SU-DHL-6 (cell line): Measurements from ENCODE around the gene PHC1.

Experiments
- H2AFZ ChIP-seq: fragments of 200-600 bp; sonication (generic); 2 replicates; pipeline ENCODE4 v1.6.1; 2014; ENCODE audit warnings: low read depth, mild to moderate bottlenecking, moderate library complexity, mixed read lengths, antibody characterized with exemption, low read length; ENCODE audit not compliant: severe bottlenecking
- H3F3A ChIP-seq: fragments of 200-600 bp; shearing (Covaris generic); 2 replicates; pipeline ENCODE4 v1.6.0; 2016; ENCODE audit warnings: antibody characterized with exemption, mild to moderate bottlenecking; ENCODE audit not compliant: insufficient read depth
- H3K27ac ChIP-seq: fragments of 200-600 bp; sonication (generic); 2 replicates; pipeline ENCODE4 v1.5.1; 2016; ENCODE audit warnings: low read depth, mild to moderate bottlenecking, low read length, moderate library complexity, mixed read lengths
- H3K27me3 ChIP-seq: fragments of 200-600 bp; sonication (generic), shearing (Covaris generic); 2 replicates; pipeline ENCODE4 v1.6.0; 2014; ENCODE audit warnings: mild to moderate bottlenecking, low read length
- H3K36me3 ChIP-seq: fragments of 200-600 bp; sonication (generic); 2 replicates; pipeline ENCODE4 v1.6.1; 2014; ENCODE audit warnings: mild to moderate bottlenecking, low read length, mixed read lengths
- H3K4me2 ChIP-seq: fragments of 300-600, 200-600 bp; shearing (Covaris generic), sonication (generic); 2 replicates; pipeline ENCODE4 v1.6.0; 2014; ENCODE audit warnings: low read length, low read depth, mild to moderate bottlenecking; ENCODE audit not compliant: poor library complexity, severe bottlenecking
- H3K4me3 ChIP-seq: fragments of 200-600 bp; sonication (generic); 2 replicates; pipeline ENCODE4 v1.5.1; 2014; ENCODE audit warnings: antibody characterized with exemption, low read length, mild to moderate bottlenecking, mixed read lengths; ENCODE audit not compliant: insufficient read depth, poor library complexity, severe bottlenecking
- H3K79me2 ChIP-seq: fragments of 200-600 bp; sonication (generic); 2 replicates; pipeline ENCODE4 v1.6.1; 2014; ENCODE audit warnings: mild to moderate bottlenecking, low read length, moderate library complexity; ENCODE audit not compliant: insufficient read depth
- H3K9ac ChIP-seq: fragments of 200-600 bp; sonication (generic); 2 replicates; pipeline ENCODE4 v1.7.0; 2014; ENCODE audit warnings: mild to moderate bottlenecking, low read length
- H3K9me2 ChIP-seq: fragments of 200-600 bp; sonication (generic); replicated peaks from 2 replicates; pipeline ENCODE4 v1.6.1; 2014; ENCODE audit warnings: low read length; ENCODE audit not compliant: insufficient read depth
- H3K9me3 ChIP-seq: fragments of 200-600 bp; sonication (generic); 2 replicates; pipeline ENCODE4 v1.6.1; 2014; ENCODE audit warnings: low read length, mixed read lengths; ENCODE audit not compliant: insufficient read depth
- H4K20me1 ChIP-seq: fragments of 200-600 bp; sonication (generic); 2 replicates; pipeline ENCODE4 v1.6.1; 2014; ENCODE audit warnings: low read depth, mild to moderate bottlenecking, antibody characterized with exemption, low read length, moderate library complexity, mixed read lengths
- EZH2phosphoT487 ChIP-seq: fragments of 200-600 bp; sonication (generic), shearing (Covaris generic); conservative IDR thresholded peaks from 2 replicates; pipeline ENCODE4 v1.6.1; 2018; ENCODE audit warnings: mild to moderate bottlenecking, antibody characterized with exemption, low read length, moderate library complexity, mixed read lengths
- TF ChIP-seq, protein P1 (sequence below): fragments of 200-600 bp; sonication (generic); IDR thresholded peaks from one replicate; pipeline ENCODE4 v1.5.1; 2017; ENCODE audit warnings: antibody characterized with exemption, mild to moderate bottlenecking, low read length, moderate library complexity; ENCODE audit not compliant: insufficient read depth, poor library complexity, severe bottlenecking

The PHC1 gene

DNA sequence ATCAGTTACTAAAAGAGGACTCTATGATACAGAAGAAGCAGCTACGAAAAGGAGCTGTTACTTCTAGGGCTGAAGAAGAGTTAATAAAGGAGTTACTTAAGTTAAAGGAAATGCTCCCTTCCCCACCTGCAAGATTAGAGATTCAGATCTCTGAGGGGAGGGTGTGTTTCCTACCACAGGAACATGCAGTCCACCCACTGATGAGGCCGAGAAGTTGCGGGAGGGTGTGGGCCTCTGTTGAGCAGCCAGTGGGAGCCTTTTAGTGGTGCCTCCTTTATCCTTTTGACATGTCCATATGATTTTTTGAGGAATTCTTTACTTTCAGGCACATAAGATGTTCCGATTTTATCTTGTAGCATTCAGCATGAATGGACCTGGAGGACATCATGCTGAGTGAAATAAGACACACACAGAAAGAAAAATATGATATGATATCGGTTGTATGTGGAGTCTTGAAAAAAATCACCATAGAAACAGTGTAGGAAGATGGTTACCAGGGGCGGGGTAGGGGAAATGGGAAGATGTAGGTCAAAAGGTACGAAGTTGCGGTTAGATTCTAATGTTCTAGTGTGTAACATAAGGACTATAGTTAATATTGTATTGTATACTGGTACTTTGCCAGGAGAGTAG is 39.6 kb downstream of the PHC1 start:
- Histone ChIP-seq H3K79me2 (peaks cover 23% of the 10 kb centered on the region), H3K27ac (no peak overlapping the region), H3K9ac (no peak overlapping the region), H3K27me3 (no peaks in the 10 kb centered on the region), H4K20me1 (no peaks in the 10 kb centered on the region), H3F3A (peaks cover 6% of the 10 kb centered on the region), H3K36me3 (peaks cover 7% of the 10 kb centered on the region; the same call in 1 of the 2 replicates), H3K4me3 (no peak overlapping the region), H3K4me2 (no peak overlapping the region), H3K9me3 (0 out of 2 replicates have a peak, but pooled peaks cover 6% of the 10 kb centered on the region), H2AFZ (no peak overlapping the region), H3K9me2 (no peaks in the 10 kb centered on the region)
- TF ChIP-seq, protein P1, sequence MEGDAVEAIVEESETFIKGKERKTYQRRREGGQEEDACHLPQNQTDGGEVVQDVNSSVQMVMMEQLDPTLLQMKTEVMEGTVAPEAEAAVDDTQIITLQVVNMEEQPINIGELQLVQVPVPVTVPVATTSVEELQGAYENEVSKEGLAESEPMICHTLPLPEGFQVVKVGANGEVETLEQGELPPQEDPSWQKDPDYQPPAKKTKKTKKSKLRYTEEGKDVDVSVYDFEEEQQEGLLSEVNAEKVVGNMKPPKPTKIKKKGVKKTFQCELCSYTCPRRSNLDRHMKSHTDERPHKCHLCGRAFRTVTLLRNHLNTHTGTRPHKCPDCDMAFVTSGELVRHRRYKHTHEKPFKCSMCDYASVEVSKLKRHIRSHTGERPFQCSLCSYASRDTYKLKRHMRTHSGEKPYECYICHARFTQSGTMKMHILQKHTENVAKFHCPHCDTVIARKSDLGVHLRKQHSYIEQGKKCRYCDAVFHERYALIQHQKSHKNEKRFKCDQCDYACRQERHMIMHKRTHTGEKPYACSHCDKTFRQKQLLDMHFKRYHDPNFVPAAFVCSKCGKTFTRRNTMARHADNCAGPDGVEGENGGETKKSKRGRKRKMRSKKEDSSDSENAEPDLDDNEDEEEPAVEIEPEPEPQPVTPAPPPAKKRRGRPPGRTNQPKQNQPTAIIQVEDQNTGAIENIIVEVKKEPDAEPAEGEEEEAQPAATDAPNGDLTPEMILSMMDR = no peak
- TF ChIP-seq EZH2phosphoT487 = no peak

DNA sequence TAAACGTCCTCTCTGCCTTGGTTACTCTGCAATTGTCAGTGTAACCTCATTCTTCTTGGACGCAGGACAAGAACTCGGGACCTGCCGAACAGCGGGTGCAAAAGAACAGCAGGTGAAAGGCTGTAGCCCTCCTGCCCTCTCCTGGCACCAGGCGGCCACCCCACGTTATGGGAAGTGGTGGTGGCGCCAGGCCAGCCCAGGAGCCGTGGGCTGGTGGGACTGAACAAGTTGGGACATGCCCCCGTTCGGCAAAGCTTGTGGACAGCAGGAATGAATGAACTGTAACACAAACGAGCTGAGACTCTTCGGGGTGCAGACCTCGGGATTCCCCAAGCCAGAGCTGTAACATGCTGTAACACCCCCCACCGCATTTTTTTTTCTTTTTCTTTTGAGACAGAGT is 41.8 kb downstream of the PHC1 start:
- Histone ChIP-seq H3K4me3 (no peak overlapping the region), H3K9me2 (no peaks in the 10 kb centered on the region), H3K9ac (no peak overlapping the region), H3K27me3 (no peaks in the 10 kb centered on the region), H3F3A (no peaks in the 10 kb centered on the region), H3K27ac (no peak overlapping the region), H3K79me2 (0 out of 2 replicates have a peak, but pooled peaks cover 7% of the 10 kb centered on the region), H3K4me2 (no peak overlapping the region), H2AFZ (no peak overlapping the region), H3K9me3 (0 out of 2 replicates have a peak, but pooled peaks cover 6% of the 10 kb centered on the region), H4K20me1 (no peaks in the 10 kb centered on the region), H3K36me3 (peaks cover 7% of the 10 kb centered on the region; the same call in 1 of the 2 replicates)
- TF ChIP-seq, protein P1 = no peak
- TF ChIP-seq EZH2phosphoT487 = no peak

DNA sequence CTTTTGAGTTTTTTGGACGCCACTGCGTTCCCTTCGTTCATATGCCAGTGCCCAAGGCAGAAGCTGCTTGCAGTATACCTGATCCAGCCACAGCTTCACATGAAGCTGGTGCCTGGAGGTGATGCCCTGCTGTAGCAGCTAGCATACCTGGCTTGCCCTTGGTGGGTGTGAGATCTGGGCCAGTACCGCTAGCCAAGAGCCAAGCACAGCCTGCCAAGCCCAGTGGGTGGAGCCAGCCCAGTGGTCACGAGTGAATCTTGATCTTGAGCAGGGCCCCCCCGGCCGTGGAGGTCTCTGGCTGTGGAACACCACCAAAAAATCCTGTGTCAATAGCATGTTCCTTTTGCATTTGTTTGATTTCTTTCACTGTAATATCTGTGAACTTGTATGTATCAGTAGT is 42.5 kb downstream of the PHC1 start:
- Histone ChIP-seq H3K9ac (no peak overlapping the region), H3K4me3 (no peak overlapping the region), H3K36me3 (peaks cover 7% of the 10 kb centered on the region; the same call in 1 of the 2 replicates), H3K9me3 (0 out of 2 replicates have a peak, but pooled peaks cover 6% of the 10 kb centered on the region), H3K27me3 (no peaks in the 10 kb centered on the region), H3K79me2 (no peaks in the 10 kb centered on the region), H3F3A (no peaks in the 10 kb centered on the region), H3K27ac (no peak overlapping the region), H2AFZ (no peak overlapping the region), H3K9me2 (no peaks in the 10 kb centered on the region), H4K20me1 (no peaks in the 10 kb centered on the region), H3K4me2 (no peak overlapping the region)
- TF ChIP-seq, protein P1 = no peak
- TF ChIP-seq EZH2phosphoT487 = no peak
